ENCODE measurements around the gene SLC25A24. TPM values are rescaled to one million over a fixed set of nuclear protein-coding genes. Genes with fewer than 3 reads are reported as not detected.
"Not testable (repeated sequence)": the region's sequence is repeated elsewhere in the genome, so short reads cannot be mapped to it uniquely, and the experiment has no call there.

SLC25A24 gene
- total and polyA plus RNA-seq, 10 of the 15 experiments (the other 5 are each of a cell fraction or from before 2014, with no cell fraction given): 4.0 to 20.6 (median 14.2) TPM

DNA sequence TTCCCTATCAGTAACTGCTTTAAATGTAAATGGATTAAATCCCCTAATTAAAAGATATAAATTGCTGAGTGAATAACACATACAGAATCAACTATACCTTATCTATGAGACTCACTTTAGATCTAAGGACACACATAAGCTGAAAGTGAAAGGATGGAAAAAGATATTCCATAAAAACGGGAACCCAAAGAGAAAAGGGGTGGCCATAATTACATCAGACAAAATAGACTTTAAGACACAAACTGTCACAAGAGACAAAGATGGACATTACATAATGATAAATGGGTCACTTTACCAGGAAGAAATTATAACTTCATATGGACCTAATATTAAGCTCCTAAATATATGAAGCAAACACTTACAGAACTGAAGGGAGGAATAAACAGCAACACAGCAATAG lies 59.2 kb downstream of the SLC25A24 start:
- Histone ChIP-seq H3K27ac (ENCODE audit: control insufficient read depth, insufficient read depth) (no peak overlapping the region), H2AFZ (ENCODE audit: control insufficient read depth, low read depth, low read length) (no peak overlapping the region), H3K4me1 (ENCODE audit: control insufficient read depth, insufficient read depth, low read length) (no peaks in the 10 kb centered on the region), H3K4me2 (ENCODE audit: control insufficient read depth, insufficient read depth) (no peak overlapping the region), H3K27me3 (replicated peaks in 1 of 2; ENCODE audit: control insufficient read depth in 2 of 2, insufficient read depth in 2 of 2, low read length in 1 of 2) (no peaks in the 10 kb centered on the region), H3K4me3 (no peak overlapping the region), H3K9ac (ENCODE audit: control insufficient read depth, insufficient read depth, low read length) (no peak overlapping the region), H4K20me1 (ENCODE audit: control insufficient read depth, insufficient read depth) (no peaks in the 10 kb centered on the region), H3K79me2 (ENCODE audit: control insufficient read depth, insufficient read depth, low read length) (no peaks in the 10 kb centered on the region), H3K36me3 (ENCODE audit: control insufficient read depth in 2 of 2, insufficient read depth in 2 of 2, low read length in 1 of 2) (no peaks in the 10 kb centered on the region), H3K9me3 (replicated peaks; ENCODE audit: control insufficient read depth, insufficient read depth, low read length) (no peaks in the 10 kb centered on the region)
- ChIA-PET POLR2A (no interaction called here), RAD21 (ENCODE audit: unreplicated experiment) (no interaction called here), SMC1A (ENCODE audit: uncharacterized antibody, unreplicated experiment) (interaction anchor here (0.8 kb wide), 1 partner anchor 358 kb away, joined by 3 read pairs; no protein-coding TSS in a partner anchor), CTCF (interaction anchor here (0.8 to 1.8 kb wide), 3 partner anchors 12 to 16 kb away, joined by 3 to 7 read pairs (median 3); no protein-coding TSS in a partner anchor)
- BruUV-seq (replicated peaks): no TSS peak
- TF ChIP-seq NFIC (IDR thresholded peaks at IDR 0.05; ENCODE audit: low read depth, low read length) (no peak), HDAC2 (IDR thresholded peaks at IDR 0.05) (no peak), MAX (IDR thresholded peaks at IDR 0.05; ENCODE audit: low read depth, low read length) (no peak)
- DNase-seq (ENCODE audit: low read depth, low spot score): no peak
- intact Hi-C loops (cut with micrococcal nuclease; ENCODE audit: unreplicated experiment) (loop anchor here (5.0 kb wide), 1 partner anchor 51 kb away; no protein-coding TSS in a partner anchor), in situ Hi-C loops (cut with MboI) (no loop called here)
- WGBS (ENCODE audit: insufficient coverage, insufficient replicate concordance, low lambda C conversion rate, missing lambda C conversion rate): 55% methylated on average over 1 of the region's 1 CpG
- no peak for ATAC-seq
- no peak for FAIRE-seq

GRCh38 chr1:108140177-108140576 lies 60.0 kb downstream of the SLC25A24 start:
- intact Hi-C loops (cut with micrococcal nuclease; ENCODE audit: unreplicated experiment): loop anchor here (5.0 kb wide), 1 partner anchor 52 kb away; no protein-coding TSS in a partner anchor
- no peaks in the 10 kb centered on the region for H3K27me3 ChIP-seq (replicated peaks in 1 of 2; ENCODE audit: control insufficient read depth in 2 of 2, insufficient read depth in 2 of 2, low read length in 1 of 2)
- WGBS (ENCODE audit: insufficient coverage, insufficient replicate concordance, low lambda C conversion rate, missing lambda C conversion rate): 96% methylated on average over 1 of the region's 1 CpG
- H3K4me3 ChIP-seq: no peak overlapping the region
- H2AFZ ChIP-seq (ENCODE audit: control insufficient read depth, low read depth, low read length): no peak overlapping the region
- ChIA-PET CTCF (interaction anchor here (0.9 kb wide), 1 partner anchor 11 kb away, joined by 3 read pairs; no protein-coding TSS in a partner anchor), POLR2A (no interaction called here), SMC1A (ENCODE audit: uncharacterized antibody, unreplicated experiment) (interaction anchor here (0.7 to 0.8 kb wide), 2 partner anchors 13 to 357 kb away, joined by 3 read pairs; no protein-coding TSS in a partner anchor), RAD21 (ENCODE audit: unreplicated experiment) (no interaction called here)
- no peaks in the 10 kb centered on the region for H3K36me3 ChIP-seq (ENCODE audit: control insufficient read depth in 2 of 2, insufficient read depth in 2 of 2, low read length in 1 of 2)
- BruUV-seq (replicated peaks): no TSS peak
- ATAC-seq: no peak
- no peak for DNase-seq (ENCODE audit: low read depth, low spot score)
- no peaks in the 10 kb centered on the region for H4K20me1 ChIP-seq (ENCODE audit: control insufficient read depth, insufficient read depth)
- H3K4me1 ChIP-seq (ENCODE audit: control insufficient read depth, insufficient read depth, low read length): no peaks in the 10 kb centered on the region
- H3K79me2 ChIP-seq (ENCODE audit: control insufficient read depth, insufficient read depth, low read length): no peaks in the 10 kb centered on the region
- no peak overlapping the region for H3K9ac ChIP-seq (ENCODE audit: control insufficient read depth, insufficient read depth, low read length)
- H3K9me3 ChIP-seq (replicated peaks; ENCODE audit: control insufficient read depth, insufficient read depth, low read length): no peaks in the 10 kb centered on the region
- H3K27ac ChIP-seq (ENCODE audit: control insufficient read depth, insufficient read depth): no peak overlapping the region
- no peak for FAIRE-seq
- TF ChIP-seq SRF (IDR thresholded peaks at IDR 0.05; ENCODE audit: low read depth in 2 of 2, low read length in 2 of 2) (no peak), PML (IDR thresholded peaks at IDR 0.05; ENCODE audit: low read length) (no peak), CHD4 (IDR thresholded peaks at IDR 0.05) (no peak), SIN3A (IDR thresholded peaks at IDR 0.05; ENCODE audit: low read depth, low read length) (no peak), JUND (IDR thresholded peaks at IDR 0.05; ENCODE audit: low read depth, low read length) (no peak), POLR2AphosphoS2 (IDR thresholded peaks at IDR 0.05; ENCODE audit: low read depth, low read length) (no peak), MYC (IDR thresholded peaks at IDR 0.05; ENCODE audit: insufficient read depth, insufficient read length, insufficient replicate concordance, low read length, severe bottlenecking) (no peak)
- in situ Hi-C loops (cut with MboI): no loop called here
- H3K4me2 ChIP-seq (ENCODE audit: control insufficient read depth, insufficient read depth): no peak overlapping the region

- BruUV-seq (replicated peaks); RAD21 ChIA-PET (ENCODE audit: unreplicated experiment); DNase-seq (ENCODE audit: low read depth, low spot score); H3K4me1 ChIP-seq (ENCODE audit: control insufficient read depth, insufficient read depth, low read length); H2AFZ ChIP-seq (ENCODE audit: control insufficient read depth, low read depth, low read length); H3K9ac ChIP-seq (ENCODE audit: control insufficient read depth, insufficient read depth, low read length); ATAC-seq; POLR2A ChIA-PET; H3K27me3 ChIP-seq (replicated peaks in 1 of 2; ENCODE audit: control insufficient read depth in 2 of 2, insufficient read depth in 2 of 2, low read length in 1 of 2); FAIRE-seq; H3K79me2 ChIP-seq (ENCODE audit: control insufficient read depth, insufficient read depth, low read length); H3K4me2 ChIP-seq (ENCODE audit: control insufficient read depth, insufficient read depth); H3K4me3 ChIP-seq; H3K9me3 ChIP-seq (replicated peaks; ENCODE audit: control insufficient read depth, insufficient read depth, low read length); H4K20me1 ChIP-seq (ENCODE audit: control insufficient read depth, insufficient read depth); in situ Hi-C loops (cut with MboI); H3K27ac ChIP-seq (ENCODE audit: control insufficient read depth, insufficient read depth); H3K36me3 ChIP-seq (ENCODE audit: control insufficient read depth in 2 of 2, insufficient read depth in 2 of 2, low read length in 1 of 2); intact Hi-C loops (cut with micrococcal nuclease; ENCODE audit: unreplicated experiment): not testable (repeated sequence)
- WGBS (ENCODE audit: insufficient coverage, insufficient replicate concordance, low lambda C conversion rate, missing lambda C conversion rate): 58% methylated on average over 8 of the region's 8 CpGs
- ChIA-PET CTCF (interaction anchor here (1.8 kb wide), 1 partner anchor 14 kb away, joined by 7 read pairs; no protein-coding TSS in a partner anchor), SMC1A (ENCODE audit: uncharacterized antibody, unreplicated experiment) (interaction anchor here (1.3 kb wide), 1 partner anchor 11 kb away, joined by 3 read pairs; no protein-coding TSS in a partner anchor)
Observed at GRCh38 chr1:108139555-108139954, 60.6 kb downstream of the SLC25A24 start.
